NCI-H1105 treated with DMSO at 0.1 percent for 48 hours (cell line): Measurements from ENCODE around the gene EFCAB6.

ENCODE experiments used
- DNase-seq: peaks from one replicate; lab custom pipeline; 2025; lab: John Stamatoyannopoulos, UW

Gene EFCAB6

GRCh38 chr22:43802897-43803495 lies 9.1 kb downstream of the EFCAB6 start:
- DNase-seq = no peak

- no peak for DNase-seq
Measured at GRCh38 chr22:43800970-43801369, 11.1 kb downstream of the EFCAB6 start.

- no peak for DNase-seq
Measured at GRCh38 chr22:43798492-43798891, 13.6 kb downstream of the EFCAB6 start.

GRCh38 chr22:43796567-43796966 lies 15.5 kb downstream of the EFCAB6 start:
- DNase-seq = peak; percentile 13

GRCh38 chr22:43795320-43795719 lies 16.8 kb downstream of the EFCAB6 start:
- no peak for DNase-seq

- no peak for DNase-seq
Measured at GRCh38 chr22:43792905-43793304, 19.2 kb downstream of the EFCAB6 start.

- DNase-seq = no peak
Measured at GRCh38 chr22:43789452-43789851, 22.7 kb downstream of the EFCAB6 start.

GRCh38 chr22:43783777-43784176 lies 28.3 kb downstream of the EFCAB6 start:
- no peak for DNase-seq

GRCh38 chr22:43782448-43782847 lies 29.7 kb downstream of the EFCAB6 start:
- no peak for DNase-seq

GRCh38 chr22:43777286-43777685 lies 34.8 kb downstream of the EFCAB6 start:
- DNase-seq = no peak

- no peak for DNase-seq
Measured at GRCh38 chr22:43776081-43776670, 35.9 kb downstream of the EFCAB6 start.

GRCh38 chr22:43774318-43774915 lies 37.7 kb downstream of the EFCAB6 start:
- DNase-seq = no peak

GRCh38 chr22:43772831-43773230 lies 39.3 kb downstream of the EFCAB6 start:
- no peak for DNase-seq

- DNase-seq = no peak
Measured at GRCh38 chr22:43755452-43755851, 56.7 kb downstream of the EFCAB6 start.

GRCh38 chr22:43755011-43755410 lies 57.1 kb downstream of the EFCAB6 start:
- no peak for DNase-seq

- DNase-seq = no peak
Measured at GRCh38 chr22:43754176-43754575, 57.9 kb downstream of the EFCAB6 start.

GRCh38 chr22:43753688-43754087 lies 58.4 kb downstream of the EFCAB6 start:
- DNase-seq = no peak

- no peak for DNase-seq
Measured at GRCh38 chr22:43750751-43751150, 61.4 kb downstream of the EFCAB6 start.

GRCh38 chr22:43749473-43749872 lies 62.6 kb downstream of the EFCAB6 start:
- no peak for DNase-seq

- no peak for DNase-seq
Measured at GRCh38 chr22:43747877-43748276, 64.2 kb downstream of the EFCAB6 start.

GRCh38 chr22:43747058-43747457 lies 65.0 kb downstream of the EFCAB6 start:
- DNase-seq = no peak

GRCh38 chr22:43745783-43746356 lies 66.2 kb downstream of the EFCAB6 start:
- DNase-seq = peak; percentile 73

- DNase-seq = no peak
Measured at GRCh38 chr22:43745411-43745770, 66.7 kb downstream of the EFCAB6 start.
